Breast epithelium (tissue), 4 donors: Measurements from ENCODE around the gene HTT. TPM values are rescaled to one million over a fixed set of nuclear protein-coding genes. Genes with fewer than 3 reads are reported as not detected.

ENCODE experiments used
- DNase-seq, 2 donors: peaks; one replicate each; pipeline ENCODE4 v3.0.0-alpha.2; 2019; ENCODE audit warnings: low spot score in 2 of 2
- H3K27ac ChIP-seq, 2 donors: fragments of 200-600 bp; sonication (generic) in 1 of 2; one replicate each; pipeline ENCODE4 v1.5.1; 2016 to 2019; ENCODE audit warnings: mild to moderate bottlenecking in 1 of 2
- H3K27me3 ChIP-seq, 2 donors: fragments of 200-600 bp; sonication (generic) in 1 of 2; one replicate each; pipeline versions ENCODE4 v1.5.1 to v1.6.0; 2017 to 2019; ENCODE audit warnings: control low read depth in 1 of 2, mild to moderate bottlenecking in 1 of 2
- H3K36me3 ChIP-seq: fragments of 200-600 bp; one replicate; pipeline ENCODE4 v1.5.1; 2019
- H3K4me1 ChIP-seq, 2 donors: fragments of 200-600 bp; sonication (generic); one replicate each; pipeline ENCODE4 v1.5.1; 2016 to 2019; ENCODE audit warnings: control low read depth in 1 of 2
- H3K4me3 ChIP-seq, 3 donors: fragments of 200-600 bp; sonication (generic); 1 replicate in 2 of 3; 2 replicates in 1 of 3; pipeline ENCODE4 v1.5.1; 2016 to 2019; ENCODE audit warnings: mild to moderate bottlenecking in 3 of 3, moderate library complexity in 2 of 3
- H3K9me3 ChIP-seq, 2 donors: fragments of 200-600 bp; sonication (generic) in 1 of 2; one replicate each; pipeline ENCODE4 v1.5.1; 2016 to 2019; ENCODE audit warnings: control low read depth in 1 of 2
- POLR2A ChIP-seq: fragments of 450-650 bp; IDR thresholded peaks from one replicate; pipeline ENCODE4 v1.6.1; 2016; ENCODE audit warnings: antibody characterized with exemption, mild to moderate bottlenecking, moderate library complexity
- POLR2AphosphoS5 ChIP-seq, 3 donors: sonication (generic); formaldehyde crosslinking; IDR thresholded peaks; one replicate each; pipeline ENCODE4 v1.6.1; 2017; ENCODE audit warnings: antibody characterized with exemption in 3 of 3
- intact Hi-C: fragments of 100-400 bp; cut with DNase I; formaldehyde crosslinking; loops from one replicate; pipeline ENCODE4 v1.15.1; 2023; ENCODE audit warnings: low total_unique reads
- total RNA-seq, 3 donors: library from RNA; depleted of rRNA; stranded (reverse); fragments of >200 nt; gene quantifications; one replicate each; pipeline ENCODE4 v1.1.0, GENCODE V29; 2016
- TF ChIP-seq, protein P1 (sequence below), 3 donors: fragments of 450-650 bp; IDR thresholded peaks; one replicate each; pipeline ENCODE4 v1.5.1; 2016 to 2017; ENCODE audit warnings: antibody characterized with exemption in 3 of 3, mild to moderate bottlenecking in 3 of 3, moderate library complexity in 3 of 3

Gene HTT
- total RNA-seq, 3 donors from 2014 or later = 53.8 to 71.1 (median 55.1) TPM

DNA sequence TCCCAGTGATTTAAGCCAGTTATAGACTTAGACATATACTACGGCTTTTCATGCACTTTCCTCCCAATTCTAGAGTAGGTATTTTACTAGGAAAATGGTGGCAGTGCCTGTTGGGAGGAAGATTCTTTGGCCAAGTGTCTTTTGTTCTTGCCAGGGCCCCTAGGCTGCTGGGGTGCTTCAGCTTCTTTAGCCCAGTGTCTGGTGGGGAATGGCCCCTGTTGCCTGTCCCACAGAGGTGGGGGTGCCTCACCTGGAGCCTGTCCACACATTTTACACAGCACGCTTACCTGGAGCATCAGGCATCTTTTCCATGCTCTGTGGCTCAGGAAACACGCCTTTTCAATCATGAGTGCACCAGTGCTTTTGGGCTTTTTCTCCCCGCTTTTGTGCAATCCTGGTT lies 141.3 kb downstream of the HTT start:
- peak in 1 of 2 donors; percentile 20 for DNase-seq
- Histone ChIP-seq H3K4me3 (no peak overlapping the region), H3K27me3 (no peaks in the 10 kb centered on the region), H3K4me1 (no peaks in the 10 kb centered on the region), H3K9me3 (no peaks in the 10 kb centered on the region), H3K36me3 (no peaks in the 10 kb centered on the region), H3K27ac (peak overlapping the region in 1 of 2 donors; percentile 3)
- intact Hi-C loops = no loop called here
- TF ChIP-seq, protein P1, sequence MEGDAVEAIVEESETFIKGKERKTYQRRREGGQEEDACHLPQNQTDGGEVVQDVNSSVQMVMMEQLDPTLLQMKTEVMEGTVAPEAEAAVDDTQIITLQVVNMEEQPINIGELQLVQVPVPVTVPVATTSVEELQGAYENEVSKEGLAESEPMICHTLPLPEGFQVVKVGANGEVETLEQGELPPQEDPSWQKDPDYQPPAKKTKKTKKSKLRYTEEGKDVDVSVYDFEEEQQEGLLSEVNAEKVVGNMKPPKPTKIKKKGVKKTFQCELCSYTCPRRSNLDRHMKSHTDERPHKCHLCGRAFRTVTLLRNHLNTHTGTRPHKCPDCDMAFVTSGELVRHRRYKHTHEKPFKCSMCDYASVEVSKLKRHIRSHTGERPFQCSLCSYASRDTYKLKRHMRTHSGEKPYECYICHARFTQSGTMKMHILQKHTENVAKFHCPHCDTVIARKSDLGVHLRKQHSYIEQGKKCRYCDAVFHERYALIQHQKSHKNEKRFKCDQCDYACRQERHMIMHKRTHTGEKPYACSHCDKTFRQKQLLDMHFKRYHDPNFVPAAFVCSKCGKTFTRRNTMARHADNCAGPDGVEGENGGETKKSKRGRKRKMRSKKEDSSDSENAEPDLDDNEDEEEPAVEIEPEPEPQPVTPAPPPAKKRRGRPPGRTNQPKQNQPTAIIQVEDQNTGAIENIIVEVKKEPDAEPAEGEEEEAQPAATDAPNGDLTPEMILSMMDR (IDR thresholded peaks at IDR 0.05) = no peak

DNA sequence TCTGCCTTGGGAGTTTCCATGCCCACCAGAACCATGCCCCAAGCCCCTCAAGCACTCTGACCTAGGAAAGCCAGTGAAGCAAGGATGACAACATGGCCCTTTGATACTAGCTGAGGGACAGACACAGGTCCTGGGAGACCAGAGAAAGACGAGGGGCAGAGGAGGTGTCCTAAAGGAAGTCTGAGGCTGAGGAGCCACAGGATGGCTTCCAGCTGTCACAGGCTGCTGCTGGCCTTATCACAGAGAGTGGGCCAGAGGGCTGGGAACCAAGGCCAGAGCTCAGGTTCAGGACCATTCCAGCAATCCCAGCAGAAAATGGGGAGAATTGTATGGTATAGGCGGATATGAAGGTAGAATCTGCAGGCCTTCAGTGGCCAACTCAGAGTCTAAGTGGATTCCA lies 142.8 kb downstream of the HTT start:
- H3K27me3 ChIP-seq = no peaks in the 10 kb centered on the region
- intact Hi-C loops = no loop called here
- no peak overlapping the region for H3K4me3 ChIP-seq
- no peaks in the 10 kb centered on the region for H3K4me1 ChIP-seq
- DNase-seq = no peak
- no peaks in the 10 kb centered on the region for H3K36me3 ChIP-seq
- TF ChIP-seq POLR2A = no peak
- no peak overlapping the region for H3K27ac ChIP-seq
- H3K9me3 ChIP-seq = no peaks in the 10 kb centered on the region

DNA sequence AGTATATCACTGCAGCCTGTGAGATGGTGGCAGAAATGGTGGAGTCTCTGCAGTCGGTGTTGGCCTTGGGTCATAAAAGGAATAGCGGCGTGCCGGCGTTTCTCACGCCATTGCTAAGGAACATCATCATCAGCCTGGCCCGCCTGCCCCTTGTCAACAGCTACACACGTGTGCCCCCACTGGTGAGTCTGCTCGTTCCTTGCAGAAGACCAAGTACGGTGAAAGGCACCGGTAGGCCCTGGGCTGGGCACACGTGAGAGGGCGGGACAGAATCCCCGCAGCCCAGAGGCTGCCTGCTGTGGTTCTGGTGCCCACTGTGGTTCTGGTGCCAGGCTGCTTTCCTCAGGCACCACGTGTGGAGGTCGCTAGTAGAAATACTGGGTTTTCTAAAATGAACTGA lies 143.3 kb downstream of the HTT start:
- Histone ChIP-seq H3K4me3 (no peak overlapping the region), H3K27ac (no peak overlapping the region), H3K36me3 (no peaks in the 10 kb centered on the region), H3K27me3 (no peaks in the 10 kb centered on the region), H3K4me1 (no peaks in the 10 kb centered on the region), H3K9me3 (no peaks in the 10 kb centered on the region)
- intact Hi-C loops = no loop called here
- DNase-seq = no peak
- TF ChIP-seq POLR2AphosphoS5 (IDR thresholded peaks at IDR 0.05) (no peak), POLR2A (no peak)
- TF ChIP-seq, protein P1 (IDR thresholded peaks at IDR 0.05) = no peak

DNA sequence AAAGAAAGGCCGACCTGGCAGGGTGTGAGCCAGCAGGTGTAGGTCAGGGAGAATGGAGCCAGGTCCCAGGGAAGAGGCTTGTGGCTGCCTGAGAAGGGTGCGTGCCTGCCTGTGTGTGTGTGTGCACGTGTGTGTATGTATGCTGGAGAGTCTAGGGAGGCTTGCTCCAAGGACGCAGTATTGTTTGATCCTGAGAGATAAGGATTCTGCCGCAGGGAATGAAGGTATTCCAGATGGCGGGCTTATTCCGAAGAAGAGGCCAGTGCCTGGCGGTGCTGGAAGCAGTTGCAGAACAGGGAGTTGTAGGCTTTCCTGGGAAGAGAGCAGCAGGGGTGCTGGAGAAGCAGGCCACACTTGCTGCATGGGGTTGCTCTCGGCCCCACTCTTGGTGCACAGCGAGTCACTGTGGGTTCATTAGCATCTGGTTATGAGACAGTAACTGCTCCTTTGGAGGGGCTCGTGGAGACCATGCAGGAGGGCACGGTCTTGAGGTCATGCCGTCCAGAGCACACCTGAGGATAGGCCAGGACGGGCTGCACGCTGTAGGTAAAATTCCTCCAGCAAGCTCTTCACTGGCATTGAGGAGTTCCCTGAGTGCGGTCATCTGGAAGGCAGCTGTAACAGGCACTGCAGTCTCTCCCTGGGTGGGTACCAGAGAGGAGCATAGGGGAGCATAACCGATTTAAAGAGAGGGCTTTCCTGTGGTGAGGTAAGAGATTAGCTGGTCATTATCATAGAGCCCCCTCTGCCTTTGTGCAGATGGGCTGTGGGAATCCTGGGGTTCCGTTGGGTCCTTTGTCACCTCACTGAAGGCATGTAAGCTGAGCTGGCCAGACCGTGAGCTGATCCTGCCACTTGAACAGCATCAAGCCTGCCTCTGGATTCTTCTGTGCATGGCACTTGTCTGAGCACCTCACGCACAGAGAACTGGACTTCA lies 144.6 kb downstream of the HTT start:
- TF ChIP-seq, protein P1 (IDR thresholded peaks at IDR 0.05) = no peak
- TF ChIP-seq POLR2AphosphoS5 (IDR thresholded peaks at IDR 0.05) (no peak), POLR2A (no peak)
- H3K36me3 ChIP-seq = no peaks in the 10 kb centered on the region
- no peak overlapping the region for H3K4me3 ChIP-seq
- H3K27ac ChIP-seq = no peak overlapping the region
- H3K4me1 ChIP-seq = no peaks in the 10 kb centered on the region
- H3K9me3 ChIP-seq = no peaks in the 10 kb centered on the region
- intact Hi-C loops = no loop called here
- DNase-seq = no peak
- H3K27me3 ChIP-seq = no peaks in the 10 kb centered on the region

DNA sequence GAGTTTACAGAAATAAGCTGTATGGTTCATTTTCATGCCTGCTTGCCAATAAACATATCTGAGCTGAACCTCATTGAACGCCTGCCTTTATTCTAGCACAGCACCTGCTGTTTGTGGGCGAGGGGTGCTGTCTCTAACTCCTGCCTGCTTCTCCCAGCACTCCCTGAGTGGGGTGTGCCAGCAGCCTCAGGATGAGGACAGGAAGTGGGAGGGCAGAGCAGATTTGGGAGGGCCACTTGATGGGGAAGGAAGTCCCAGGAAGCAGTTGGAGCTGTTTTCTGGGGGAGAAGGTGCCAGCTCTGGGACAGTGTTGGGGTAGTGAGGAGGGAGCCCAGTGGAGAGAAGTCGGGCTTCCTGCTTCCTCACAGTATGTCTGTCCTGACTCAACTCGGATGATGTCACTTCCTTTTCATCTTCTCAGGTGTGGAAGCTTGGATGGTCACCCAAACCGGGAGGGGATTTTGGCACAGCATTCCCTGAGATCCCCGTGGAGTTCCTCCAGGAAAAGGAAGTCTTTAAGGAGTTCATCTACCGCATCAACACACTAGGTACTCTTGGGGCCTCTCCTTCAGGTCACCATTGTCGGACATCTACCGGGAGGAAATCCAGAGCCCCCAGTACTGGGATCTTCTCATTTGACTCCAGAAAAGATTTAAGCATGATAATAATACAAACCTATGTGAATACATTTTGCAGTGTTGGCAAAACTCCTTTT lies 145.4 kb downstream of the HTT start:
- TF ChIP-seq POLR2AphosphoS5 (IDR thresholded peaks at IDR 0.05) (no peak), POLR2A (no peak)
- TF ChIP-seq, protein P1 (IDR thresholded peaks at IDR 0.05) = no peak
- intact Hi-C loops = no loop called here
- Histone ChIP-seq H3K27ac (no peak overlapping the region), H3K4me1 (no peaks in the 10 kb centered on the region), H3K4me3 (no peak overlapping the region), H3K27me3 (no peaks in the 10 kb centered on the region), H3K36me3 (no peaks in the 10 kb centered on the region), H3K9me3 (no peaks in the 10 kb centered on the region)
- no peak for DNase-seq
